ENCODE measurements around the gene GNA12.
A peak's percentile ranks its signal among the peaks of the same experiment; 100 is the strongest.

Gene GNA12

GRCh38 chr7:2777898-2778535 lies 66.1 kb downstream of the GNA12 start:
- DNase-seq (ENCODE audit: low read depth in 2 of 2) = no peak

GRCh38 chr7:2776401-2776800 lies 67.7 kb downstream of the GNA12 start:
- DNase-seq (ENCODE audit: low read depth in 2 of 2) = no peak

- DNase-seq (ENCODE audit: low read depth in 2 of 2) = no peak
These were observed 68.3 kb downstream of the GNA12 start for GRCh38 chr7:2775785-2776184.

GRCh38 chr7:2775376-2775775 lies 68.7 kb downstream of the GNA12 start:
- no peak for DNase-seq (ENCODE audit: low read depth in 2 of 2)

- DNase-seq (ENCODE audit: low read depth in 2 of 2) = no peak
These were observed 69.2 kb downstream of the GNA12 start for GRCh38 chr7:2774935-2775334.

- DNase-seq (ENCODE audit: low read depth in 2 of 2) = no peak
These were observed 69.8 kb downstream of the GNA12 start for GRCh38 chr7:2774280-2774679.

GRCh38 chr7:2773608-2774007 lies 70.5 kb downstream of the GNA12 start:
- DNase-seq (ENCODE audit: low read depth in 2 of 2) = no peak

GRCh38 chr7:2771274-2771731 lies 72.8 kb downstream of the GNA12 start:
- no peak for DNase-seq (ENCODE audit: low read depth in 2 of 2)

GRCh38 chr7:2764621-2765020 lies 79.5 kb downstream of the GNA12 start:
- no peak for DNase-seq (ENCODE audit: low read depth in 2 of 2)

GRCh38 chr7:2763597-2763996 lies 80.5 kb downstream of the GNA12 start:
- DNase-seq (ENCODE audit: low read depth in 2 of 2) = no peak

- DNase-seq (ENCODE audit: low read depth in 2 of 2) = no peak
These were observed 82.2 kb downstream of the GNA12 start for GRCh38 chr7:2761801-2762497.

GRCh38 chr7:2761131-2761624 lies 82.9 kb downstream of the GNA12 start:
- DNase-seq (ENCODE audit: low read depth in 2 of 2) = no peak

- no peak for DNase-seq (ENCODE audit: low read depth in 2 of 2)
These were observed 83.8 kb downstream of the GNA12 start for GRCh38 chr7:2760098-2760889.

GRCh38 chr7:2759736-2760097 lies 84.4 kb downstream of the GNA12 start:
- DNase-seq (ENCODE audit: low read depth in 2 of 2) = no peak

GRCh38 chr7:2758673-2759616 lies 85.2 kb downstream of the GNA12 start:
- no peak for DNase-seq (ENCODE audit: low read depth in 2 of 2)

GRCh38 chr7:2757904-2758672 lies 86.0 kb downstream of the GNA12 start:
- peak; percentile 79 to 81 for DNase-seq (ENCODE audit: low read depth in 2 of 2)

- DNase-seq (ENCODE audit: low read depth in 2 of 2) = no peak
These were observed 86.7 kb downstream of the GNA12 start for GRCh38 chr7:2757361-2757903.

GRCh38 chr7:2755531-2755930 lies 88.6 kb downstream of the GNA12 start:
- no peak for DNase-seq (ENCODE audit: low read depth in 2 of 2)

- DNase-seq (ENCODE audit: low read depth in 2 of 2) = no peak
These were observed 89.2 kb downstream of the GNA12 start for GRCh38 chr7:2754912-2755311.

- DNase-seq (ENCODE audit: low read depth in 2 of 2) = no peak
These were observed 90.0 kb downstream of the GNA12 start for GRCh38 chr7:2754086-2754485.
